Lower lobe of right lung (tissue), 2 donors: ENCODE measurements around the gene CRYGN. TPM values are rescaled to one million over a fixed set of nuclear protein-coding genes. Genes with fewer than 3 reads are reported as not detected.
A peak's percentile ranks its signal among the peaks of the same experiment; 100 is the strongest.

ENCODE experiments used
- ATAC-seq, 2 donors: fragments of 200-7000 bp; cut with Tn5 transposase; one replicate each; pipeline ENCODE4 v1.9.1; 2020 to 2022; ENCODE audit warnings: mild to moderate bottlenecking in 2 of 2, moderate library complexity in 2 of 2
- DNase-seq: peaks from one replicate; pipeline ENCODE4 v3.0.0-alpha.2; 2020
- H3K27ac ChIP-seq: fragments of 200-600 bp; one replicate; pipeline ENCODE4 v1.8.0; 2022
- H3K27me3 ChIP-seq: fragments of 200-600 bp; one replicate; pipeline ENCODE4 v1.8.0; 2022; ENCODE audit warnings: low read depth
- H3K36me3 ChIP-seq: fragments of 200-600 bp; one replicate; pipeline ENCODE4 v1.8.0; 2022; ENCODE audit warnings: mild to moderate bottlenecking
- H3K4me1 ChIP-seq: fragments of 200-600 bp; one replicate; pipeline ENCODE4 v1.8.0; 2022
- H3K4me3 ChIP-seq: fragments of 200-600 bp; one replicate; pipeline ENCODE4 v1.8.0; 2022; ENCODE audit warnings: mild to moderate bottlenecking
- H3K9me3 ChIP-seq: fragments of 200-600 bp; one replicate; pipeline ENCODE4 v1.8.0; 2022
- intact Hi-C: fragments of 100-400 bp; cut with DNase I; formaldehyde crosslinking; loops from one replicate; pipeline ENCODE4 v1.11.0; 2022
- total RNA-seq: library from RNA; stranded (reverse); fragmentation: NEBNext Ultra II Directional; extraction: Animal tissue kit (Norgen Biotek cat#: 25700); gene quantifications from one replicate; pipeline ENCODE4 v1.2.1, GENCODE V29; 2021
- TF ChIP-seq, protein P1 (sequence below): fragments of 200-600 bp; IDR thresholded peaks from one replicate; pipeline ENCODE4 v1.8.0; 2022; ENCODE audit warnings: antibody characterized with exemption, mild to moderate bottlenecking
- donor health status: DM: no; HTN: yes; CAD: no; lungs with severe emphysema.

CRYGN gene
- total RNA-seq, 1 donor from 2014 or later, result not detected

DNA sequence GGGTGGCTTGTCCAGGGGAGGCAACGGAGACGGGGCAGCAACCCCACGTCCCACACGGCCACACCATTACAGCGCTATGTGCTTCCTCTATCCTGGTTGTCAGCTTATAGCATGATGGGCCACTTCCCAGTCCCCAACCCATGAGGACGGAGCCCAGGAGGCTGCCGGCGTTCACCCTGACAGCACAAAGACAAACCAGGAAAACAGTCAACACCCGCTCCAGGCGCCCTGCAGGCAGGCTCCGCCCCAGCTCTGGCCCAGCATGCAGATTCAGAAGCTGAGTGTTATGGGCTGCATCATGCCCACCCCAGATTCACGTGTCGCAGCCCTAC is 44.9 kb downstream of the CRYGN start:
- peak; percentile 30 for DNase-seq
- intact Hi-C loops, result no loop called here
- Histone ChIP-seq H3K27me3 (no peaks in the 10 kb centered on the region), H3K27ac (no peak overlapping the region), H3K9me3 (no peaks in the 10 kb centered on the region), H3K4me3 (no peak overlapping the region), H3K36me3 (no peaks in the 10 kb centered on the region), H3K4me1 (no peaks in the 10 kb centered on the region)
- TF ChIP-seq, protein P1, sequence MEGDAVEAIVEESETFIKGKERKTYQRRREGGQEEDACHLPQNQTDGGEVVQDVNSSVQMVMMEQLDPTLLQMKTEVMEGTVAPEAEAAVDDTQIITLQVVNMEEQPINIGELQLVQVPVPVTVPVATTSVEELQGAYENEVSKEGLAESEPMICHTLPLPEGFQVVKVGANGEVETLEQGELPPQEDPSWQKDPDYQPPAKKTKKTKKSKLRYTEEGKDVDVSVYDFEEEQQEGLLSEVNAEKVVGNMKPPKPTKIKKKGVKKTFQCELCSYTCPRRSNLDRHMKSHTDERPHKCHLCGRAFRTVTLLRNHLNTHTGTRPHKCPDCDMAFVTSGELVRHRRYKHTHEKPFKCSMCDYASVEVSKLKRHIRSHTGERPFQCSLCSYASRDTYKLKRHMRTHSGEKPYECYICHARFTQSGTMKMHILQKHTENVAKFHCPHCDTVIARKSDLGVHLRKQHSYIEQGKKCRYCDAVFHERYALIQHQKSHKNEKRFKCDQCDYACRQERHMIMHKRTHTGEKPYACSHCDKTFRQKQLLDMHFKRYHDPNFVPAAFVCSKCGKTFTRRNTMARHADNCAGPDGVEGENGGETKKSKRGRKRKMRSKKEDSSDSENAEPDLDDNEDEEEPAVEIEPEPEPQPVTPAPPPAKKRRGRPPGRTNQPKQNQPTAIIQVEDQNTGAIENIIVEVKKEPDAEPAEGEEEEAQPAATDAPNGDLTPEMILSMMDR, result no peak
- ATAC-seq, result no peak

DNA sequence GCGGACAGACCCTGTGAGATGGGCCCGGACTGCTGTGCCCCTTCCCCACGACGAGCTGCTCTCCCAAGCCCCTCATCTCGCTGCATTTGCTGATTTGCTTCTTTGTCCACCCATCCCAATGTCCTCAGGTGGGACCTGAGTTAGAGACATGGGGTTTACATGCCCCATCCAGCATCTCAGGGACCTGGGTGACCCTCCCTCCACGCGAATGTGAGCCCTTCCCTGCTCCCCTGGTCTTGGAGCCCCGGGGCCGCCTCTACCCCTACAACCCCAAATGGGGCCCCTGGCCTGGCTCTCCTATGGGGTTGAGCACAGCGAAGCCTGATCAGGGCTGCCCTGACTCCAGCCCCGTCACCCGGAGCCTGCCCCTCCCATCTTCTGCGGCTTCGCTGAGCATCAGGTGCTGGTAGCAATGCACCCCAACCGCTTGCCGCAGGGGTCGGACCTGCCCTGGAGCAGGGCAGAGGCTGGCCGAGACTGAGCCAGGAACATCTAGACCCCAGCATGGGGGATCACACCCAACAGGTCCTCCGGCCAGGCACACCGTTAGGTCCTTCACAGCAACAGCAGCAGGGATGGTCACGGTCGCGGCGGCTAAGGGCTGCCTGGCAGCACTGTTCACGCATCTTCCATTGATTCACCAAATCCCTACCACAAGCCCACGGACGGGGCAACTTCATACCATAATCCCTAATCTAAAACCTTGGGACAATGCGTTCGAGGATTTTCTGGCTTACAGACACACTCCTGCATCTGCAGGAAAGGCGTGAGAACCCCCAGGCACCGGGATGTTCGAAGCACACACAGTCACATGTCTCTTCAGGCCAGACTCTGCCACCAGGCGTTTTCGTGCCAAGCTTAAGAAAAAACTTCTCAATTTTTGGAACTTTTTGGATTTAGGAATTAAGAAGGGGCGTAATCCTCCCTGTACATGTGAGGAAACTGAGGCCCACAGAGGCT is 45.6 kb downstream of the CRYGN start:
- peak; percentile 39 for DNase-seq
- TF ChIP-seq, protein P1, result no peak
- no peaks in the 10 kb centered on the region for H3K36me3 ChIP-seq
- no peaks in the 10 kb centered on the region for H3K4me1 ChIP-seq
- H3K27ac ChIP-seq, result no peak overlapping the region
- no peak for ATAC-seq
- intact Hi-C loops, result no loop called here
- no peaks in the 10 kb centered on the region for H3K27me3 ChIP-seq
- no peak overlapping the region for H3K4me3 ChIP-seq
- no peaks in the 10 kb centered on the region for H3K9me3 ChIP-seq

DNA sequence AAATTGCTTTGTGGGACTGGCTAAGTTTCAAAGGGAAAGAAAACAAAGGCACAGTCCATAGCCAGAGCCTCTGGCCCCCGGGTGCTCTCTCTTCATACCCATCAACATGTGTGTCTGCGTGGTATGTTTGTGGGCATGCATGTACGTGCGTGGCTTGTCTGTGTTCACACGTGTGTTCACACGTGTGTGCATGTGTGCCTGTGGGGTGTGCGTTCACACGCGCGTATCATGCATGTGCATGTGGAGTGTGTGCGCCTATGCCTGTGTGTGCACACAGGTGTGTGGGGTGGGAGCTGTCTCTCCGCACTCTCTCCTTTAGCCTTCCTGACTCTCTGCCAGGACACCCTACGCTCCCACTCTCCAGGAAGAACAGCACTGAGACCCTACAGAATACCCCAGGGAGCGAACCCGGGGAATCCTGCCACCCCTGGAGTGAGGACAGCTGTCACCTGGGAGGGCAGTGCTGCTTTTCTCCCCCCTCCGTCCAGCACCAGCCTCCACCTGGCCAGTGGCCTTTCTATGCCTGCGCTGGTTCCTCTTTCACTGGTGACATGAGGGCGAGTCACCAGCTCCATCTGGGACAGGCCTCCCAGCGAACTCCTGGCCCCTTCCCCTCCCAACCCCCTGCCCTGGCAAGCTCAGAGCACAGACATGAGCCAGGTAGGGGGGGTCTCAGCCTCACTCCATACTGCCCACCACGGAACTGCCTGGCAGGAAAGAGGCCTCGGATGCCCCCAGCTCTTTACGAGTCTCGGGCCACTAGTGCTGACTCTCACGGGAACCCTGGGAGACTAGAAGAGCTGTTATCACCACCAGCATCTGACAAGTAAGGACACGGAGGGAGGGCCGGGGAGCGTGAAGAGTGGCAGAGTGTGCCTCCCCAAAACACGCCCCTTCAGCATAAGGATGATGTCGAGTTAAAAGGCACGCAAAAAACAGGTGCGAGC is 46.6 kb downstream of the CRYGN start:
- no peaks in the 10 kb centered on the region for H3K27me3 ChIP-seq
- H3K4me1 ChIP-seq, result no peaks in the 10 kb centered on the region
- no peaks in the 10 kb centered on the region for H3K9me3 ChIP-seq
- H3K4me3 ChIP-seq, result no peak overlapping the region
- H3K27ac ChIP-seq, result no peak overlapping the region
- ATAC-seq, result no peak
- peak; percentile 24 for DNase-seq
- no peaks in the 10 kb centered on the region for H3K36me3 ChIP-seq
- intact Hi-C loops, result no loop called here
- TF ChIP-seq, protein P1, result no peak

DNA sequence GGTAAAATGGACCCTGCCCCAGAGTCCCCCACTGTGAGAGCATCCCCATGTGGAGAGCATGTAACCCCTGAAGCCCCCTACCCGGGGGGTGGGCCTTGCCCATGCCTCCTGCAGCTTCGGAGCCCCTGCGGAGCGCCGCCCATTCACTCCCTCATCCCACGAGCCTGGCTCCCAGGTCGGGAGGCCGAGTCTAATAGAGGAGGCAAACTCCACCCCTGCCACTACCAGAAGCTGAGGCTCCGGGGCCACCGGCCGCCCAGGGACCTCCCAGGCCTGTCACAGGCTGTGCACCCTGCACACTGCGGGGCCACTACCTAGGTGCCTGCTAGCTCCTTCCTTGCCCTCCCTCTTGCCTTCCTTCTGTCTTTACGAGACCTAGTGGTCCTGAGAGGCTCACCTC is 47.5 kb downstream of the CRYGN start:
- Histone ChIP-seq H3K27me3 (no peaks in the 10 kb centered on the region), H3K4me3 (no peak overlapping the region), H3K27ac (no peak overlapping the region), H3K36me3 (no peaks in the 10 kb centered on the region), H3K9me3 (no peaks in the 10 kb centered on the region), H3K4me1 (no peaks in the 10 kb centered on the region)
- DNase-seq (peak; percentile 34), ATAC-seq (no peak)
- TF ChIP-seq, protein P1, result no peak
- intact Hi-C loops, result no loop called here

DNA sequence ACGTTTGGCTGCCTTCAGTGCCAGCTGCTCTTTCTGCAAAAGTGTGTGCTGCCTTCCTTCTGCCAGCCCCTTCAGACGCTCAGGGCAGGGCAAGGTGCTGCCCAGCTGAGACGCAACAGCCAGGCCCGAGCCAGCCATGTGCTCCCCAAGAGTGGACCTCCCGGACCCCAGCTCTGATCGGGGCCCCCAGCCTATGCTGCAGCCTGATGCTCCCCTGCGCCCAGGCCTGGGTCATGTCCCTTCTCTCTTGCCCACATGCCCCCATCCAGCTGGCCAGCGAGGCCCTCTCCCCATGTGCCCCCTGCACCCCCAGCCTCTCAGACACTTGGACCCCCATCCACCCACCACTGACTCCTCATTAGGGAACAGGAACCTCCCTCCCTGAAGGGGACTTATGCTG is 47.9 kb downstream of the CRYGN start:
- Histone ChIP-seq H3K36me3 (no peaks in the 10 kb centered on the region), H3K4me3 (no peak overlapping the region), H3K27me3 (no peaks in the 10 kb centered on the region), H3K9me3 (no peaks in the 10 kb centered on the region), H3K27ac (no peak overlapping the region), H3K4me1 (no peaks in the 10 kb centered on the region)
- ATAC-seq (no peak), DNase-seq (peak; percentile 42)
- TF ChIP-seq, protein P1, result no peak
- intact Hi-C loops, result no loop called here
